Neuronal stem cell (in vitro differentiated cells): ENCODE measurements around the gene BATF. TPM values are rescaled to one million over a fixed set of nuclear protein-coding genes. Genes with fewer than 3 reads are reported as not detected.
"Not testable (repeated sequence)": the region's sequence is repeated elsewhere in the genome, so short reads cannot be mapped to it uniquely, and the experiment has no call there.

Source experiments
- DNase-seq: peaks from one replicate; pipeline ENCODE4 v3.0.0-alpha.2; 2013; ENCODE audit warnings: low spot score
- H2AFZ ChIP-seq: one replicate; pipeline ENCODE4 v1.6.1; 2013; ENCODE audit warnings: mild to moderate bottlenecking, low read length, inconsistent platforms
- H2AK5ac ChIP-seq: 2 replicates; pipeline ENCODE4 v1.6.1; 2013; ENCODE audit warnings: low read depth, mild to moderate bottlenecking, inconsistent platforms, low read length, moderate library complexity, mixed read lengths
- H2BK120ac ChIP-seq: 2 replicates; pipeline ENCODE4 v1.6.1; 2013; ENCODE audit warnings: low read depth, mild to moderate bottlenecking, inconsistent platforms, low read length, moderate library complexity, mixed read lengths
- H2BK12ac ChIP-seq: one replicate; pipeline ENCODE4 v1.6.1; 2013; ENCODE audit warnings: low read length, inconsistent platforms
- H2BK15ac ChIP-seq: 2 replicates; pipeline ENCODE4 v1.6.1; 2013; ENCODE audit warnings: mild to moderate bottlenecking, low read length, inconsistent platforms, mixed read lengths
- H2BK5ac ChIP-seq: one replicate; pipeline ENCODE4 v1.6.1; 2013; ENCODE audit warnings: inconsistent platforms, mild to moderate bottlenecking, low read length, moderate library complexity
- H3K14ac ChIP-seq: one replicate; pipeline ENCODE4 v1.6.1; 2013; ENCODE audit warnings: low read length, inconsistent platforms
- H3K18ac ChIP-seq: 2 replicates; pipeline ENCODE4 v1.6.1; 2013; ENCODE audit warnings: low read length, inconsistent platforms
- H3K23ac ChIP-seq: 2 replicates; pipeline ENCODE4 v1.6.1; 2013; ENCODE audit warnings: low read depth, mild to moderate bottlenecking, mixed read lengths, low read length, inconsistent platforms; ENCODE audit not compliant: poor library complexity
- H3K27ac ChIP-seq: replicated peaks from 3 replicates; pipeline ENCODE4 v1.5.1; 2013; ENCODE audit warnings: low read length, inconsistent platforms
- H3K27me3 ChIP-seq, 3 experiments: 2 replicates each; pipeline ENCODE4 v1.6.1; 2013; ENCODE audit warnings: low read length in 3 of 3, mild to moderate bottlenecking in 2 of 3, inconsistent platforms in 1 of 3, low read depth in 1 of 3, mixed read lengths in 1 of 3, moderate library complexity in 1 of 3; ENCODE audit not compliant: control insufficient read depth in 3 of 3, insufficient read depth in 3 of 3
- H3K36me3 ChIP-seq, 2 donors: replicated peaks in 1 of 2; 2 replicates each; pipeline ENCODE4 v1.6.1; 2013; ENCODE audit warnings: low read length in 2 of 2; ENCODE audit not compliant: control insufficient read depth in 2 of 2, insufficient read depth in 2 of 2
- H3K4ac ChIP-seq: 2 replicates; pipeline ENCODE4 v1.6.1; 2013; ENCODE audit warnings: inconsistent platforms, mild to moderate bottlenecking, low read length, moderate library complexity
- H3K4me1 ChIP-seq, 2 donors: 1 replicate in 1 of 2; 2 replicates in 1 of 2; pipeline ENCODE4 v1.6.1; 2013; ENCODE audit warnings: low read length in 2 of 2, low read depth in 1 of 2; ENCODE audit not compliant: control insufficient read depth in 2 of 2, insufficient read depth in 1 of 2
- H3K4me2 ChIP-seq: one replicate; pipeline ENCODE4 v1.6.1; 2013; ENCODE audit warnings: mild to moderate bottlenecking, low read length, inconsistent platforms; ENCODE audit not compliant: insufficient read depth, poor library complexity, severe bottlenecking
- H3K4me3 ChIP-seq, 2 donors: 2 replicates each; pipeline ENCODE4 v1.5.1; 2013; ENCODE audit warnings: low read length in 2 of 2, mild to moderate bottlenecking in 2 of 2, inconsistent platforms in 1 of 2, moderate library complexity in 1 of 2
- H3K79me1 ChIP-seq: one replicate; pipeline ENCODE4 v1.6.1; 2013; ENCODE audit warnings: low read depth, mild to moderate bottlenecking, inconsistent platforms, low read length, moderate library complexity
- H3K9ac ChIP-seq: one replicate; pipeline ENCODE4 v1.6.1; 2013; ENCODE audit warnings: mild to moderate bottlenecking, low read depth, low read length, inconsistent platforms; ENCODE audit not compliant: poor library complexity
- H3K9me3 ChIP-seq, 2 donors: replicated peaks in 1 of 2; 2 replicates each; pipeline versions ENCODE3 to v1.6.1; 2013; ENCODE audit warnings: low read length in 2 of 2, mild to moderate bottlenecking in 2 of 2, inconsistent platforms in 1 of 2, low read depth in 1 of 2, mixed read lengths in 1 of 2, moderate library complexity in 1 of 2; ENCODE audit not compliant: control insufficient read depth in 2 of 2, insufficient read depth in 1 of 2
- H4K8ac ChIP-seq: one replicate; pipeline ENCODE4 v1.6.1; 2013; ENCODE audit warnings: low read depth, mild to moderate bottlenecking, inconsistent platforms, low read length, moderate library complexity
- H4K91ac ChIP-seq: one replicate; pipeline ENCODE4 v1.6.1; 2013; ENCODE audit warnings: low read length, low read depth, mild to moderate bottlenecking, inconsistent platforms; ENCODE audit not compliant: poor library complexity
- WGBS, 2 donors: extraction: QIAGEN DNeasy Blood & Tissue Kit; methylation state at CpG; one replicate each; pipeline ENCODE4 v1.1.7; 2013; ENCODE audit warnings: missing lambda C conversion rate in 2 of 2, mixed read lengths in 1 of 2; ENCODE audit not compliant: insufficient read length in 2 of 2, insufficient replicate concordance in 1 of 2; ENCODE audit errors: extremely low coverage in 2 of 2; 5-methylcytosine and 5-hydroxymethylcytosine counted together
- polyA plus RNA-seq, 2 experiments: library from polyadenylated mRNA; stranded (reverse); fragments of 200-250 nt; gene quantifications; one replicate each; pipeline ENCODE4 v1.2.3, GENCODE V29; 2013

The BATF gene, protein sequence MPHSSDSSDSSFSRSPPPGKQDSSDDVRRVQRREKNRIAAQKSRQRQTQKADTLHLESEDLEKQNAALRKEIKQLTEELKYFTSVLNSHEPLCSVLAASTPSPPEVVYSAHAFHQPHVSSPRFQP
- polyA plus RNA-seq (2013, experiment 1 of 2): not detected
- polyA plus RNA-seq (2013, experiment 2 of 2): not detected

DNA sequence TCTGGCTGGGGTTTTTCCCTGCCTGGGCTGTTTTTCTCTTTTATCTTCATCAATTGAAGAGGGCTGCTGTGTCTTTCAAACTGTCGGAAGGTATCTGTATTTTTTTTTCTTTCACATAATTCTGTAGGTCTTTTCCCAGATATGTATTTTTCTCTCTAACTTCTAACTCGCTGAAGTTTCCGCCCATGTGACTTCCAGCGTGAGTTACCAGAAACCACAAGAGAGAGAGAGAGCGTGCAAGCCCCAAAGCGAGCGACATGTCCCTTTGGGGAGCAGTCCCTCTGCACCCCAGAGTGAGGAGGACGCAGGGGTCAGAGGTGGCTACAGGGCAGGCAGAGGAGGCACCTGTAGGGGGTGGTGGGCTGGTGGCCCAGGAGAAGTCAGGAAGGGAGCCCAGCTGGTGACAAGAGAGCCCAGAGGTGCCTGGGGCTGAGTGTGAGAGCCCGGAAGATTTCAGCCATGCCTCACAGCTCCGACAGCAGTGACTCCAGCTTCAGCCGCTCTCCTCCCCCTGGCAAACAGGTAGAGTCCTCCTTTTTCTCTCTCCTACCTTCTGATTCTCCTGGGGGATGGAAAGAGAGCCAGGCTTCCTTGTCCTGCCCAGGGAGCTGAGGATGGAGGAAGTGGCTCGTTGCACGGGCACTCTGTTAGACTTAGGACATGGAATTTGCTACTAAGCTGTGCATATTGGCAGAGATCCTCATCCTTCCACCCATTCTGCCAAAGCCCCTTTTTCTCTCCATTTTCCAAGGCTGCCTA, at the start of gene BATF:
BATF (plus strand) TSS at position 246 of the 759 bp plus-strand sequence; CDS start at position 460, 214 bp downstream.
- Histone ChIP-seq H2BK15ac (no peak within 1 kb of the TSS), H3K36me3 (no peaks in the 10 kb centered on the region), H4K8ac (no peak within 1 kb of the TSS), H2AK5ac (no peak within 1 kb of the TSS), H3K4me1 (peaks cover 0 to 8% of the 10 kb centered on the region in 2 donors), H4K91ac (no peak within 1 kb of the TSS), H2BK5ac (peak within 1 kb of the TSS; percentile 27), H3K27ac (no peak within 1 kb of the TSS), H2BK12ac (no peak within 1 kb of the TSS), H3K4me3 (no peak within 1 kb of the TSS), H3K4me2 (no peak within 1 kb of the TSS), H2BK120ac (no peak within 1 kb of the TSS), H2AFZ (no peak within 1 kb of the TSS), H3K9ac (no peak within 1 kb of the TSS), H3K4ac (no peak within 1 kb of the TSS), H3K23ac (peak within 1 kb of the TSS; percentile 37), H3K14ac (peak within 1 kb of the TSS; percentile 72), H3K18ac (peak within 1 kb of the TSS; percentile 53), H3K9me3 (no peaks in the 10 kb centered on the region), H3K27me3 (no peaks in the 10 kb centered on the region), H3K79me1 (no peaks in the 10 kb centered on the region)
- no CpG with 5 or more reads among the region's 13 CpGs for WGBS, 2 donors
- DNase-seq: no peak

DNA sequence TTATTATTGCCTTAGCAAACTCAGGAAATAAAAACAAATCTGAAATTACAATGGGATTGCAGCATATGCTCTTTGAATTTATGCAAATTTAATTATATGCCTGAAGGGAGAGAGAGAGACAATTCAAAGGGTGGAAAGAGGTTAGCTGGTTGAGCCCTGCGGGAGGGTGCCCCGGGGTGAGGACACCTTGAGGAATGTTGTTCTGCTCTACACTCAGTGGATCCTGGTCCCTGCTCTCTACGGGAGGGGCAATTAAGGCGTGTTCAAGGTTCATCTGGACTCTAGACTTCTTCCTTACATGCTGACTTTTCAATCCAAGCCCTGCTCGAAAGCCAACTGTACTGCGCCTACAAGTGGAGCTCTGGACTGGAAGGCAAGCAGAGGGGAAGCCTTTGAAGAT, 48.1 kb upstream of the BATF start:
- H3K4ac ChIP-seq, H3K4me2 ChIP-seq, H2AFZ ChIP-seq, H3K4me3 ChIP-seq, H3K9me3 ChIP-seq, H2BK15ac ChIP-seq, DNase-seq, H3K18ac ChIP-seq, H2BK120ac ChIP-seq, H4K8ac ChIP-seq, H3K14ac ChIP-seq, H3K9ac ChIP-seq, H2AK5ac ChIP-seq, H3K27ac ChIP-seq, H3K27me3 ChIP-seq, H4K91ac ChIP-seq, H3K79me1 ChIP-seq, H3K36me3 ChIP-seq, H2BK12ac ChIP-seq, H3K4me1 ChIP-seq, H3K23ac ChIP-seq, H2BK5ac ChIP-seq: not testable (repeated sequence)
- WGBS, 2 donors: no CpG with 5 or more reads among the region's 6 CpGs

DNA sequence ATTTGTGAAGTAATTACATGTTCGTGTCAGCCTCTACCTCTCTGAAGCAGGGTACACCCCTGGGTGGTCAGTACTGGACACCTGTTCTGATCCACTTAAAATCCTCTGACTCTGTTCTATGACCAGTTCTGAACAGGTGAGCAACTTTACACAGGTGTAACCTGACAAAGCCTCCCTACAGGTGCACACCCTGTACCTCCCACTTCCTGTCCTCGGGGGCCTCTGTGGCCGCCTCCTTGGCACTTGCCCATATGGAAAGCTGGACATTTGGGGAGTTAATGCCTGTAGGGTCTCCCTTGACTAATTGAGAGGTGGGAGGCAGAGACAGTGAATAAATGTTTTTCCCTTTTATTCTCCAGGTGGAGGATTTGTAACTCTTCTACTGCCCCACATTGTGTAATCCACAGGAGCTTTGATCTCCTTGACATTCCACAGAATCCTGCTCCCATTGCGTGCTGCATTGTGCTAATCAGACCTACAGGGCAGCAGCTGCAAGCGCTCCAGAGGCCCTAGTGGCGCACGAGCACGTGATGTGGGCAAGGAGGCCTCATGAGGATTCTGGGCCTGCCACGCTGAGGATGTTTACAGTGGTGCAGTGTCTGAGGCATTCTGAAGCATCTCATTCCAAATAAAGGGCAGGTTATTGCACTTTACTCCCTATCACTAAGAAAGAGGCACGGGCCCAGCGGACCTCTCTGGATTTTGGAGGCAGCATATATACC, 45.8 kb upstream of the BATF start:
- Histone ChIP-seq H2BK12ac (no peak overlapping the region), H2BK15ac (peak overlapping the region; percentile 1), H2BK120ac (no peak overlapping the region), H3K4me2 (no peak overlapping the region), H3K14ac (no peak overlapping the region), H3K23ac (no peak overlapping the region), H2AFZ (no peak overlapping the region), H3K4me3 (no peak overlapping the region), H3K27ac (no peak overlapping the region), H4K91ac (no peak overlapping the region), H3K9ac (no peak overlapping the region), H3K79me1 (no peaks in the 10 kb centered on the region), H4K8ac (no peak overlapping the region), H3K9me3 (peaks cover 0 to 3% of the 10 kb centered on the region in 2 donors), H3K18ac (no peak overlapping the region), H3K4ac (no peak overlapping the region), H3K36me3 (peaks cover 0 to 7% of the 10 kb centered on the region in 2 donors), H2BK5ac (no peak overlapping the region), H3K4me1 (peaks cover 0 to 9% of the 10 kb centered on the region in 2 donors), H3K27me3 (peaks cover 0 to 2% (median 0%) of the 10 kb centered on the region in 3 experiments), H2AK5ac (no peak overlapping the region)
- no CpG with 5 or more reads among the region's 11 CpGs for WGBS, 2 donors
- no peak for DNase-seq

DNA sequence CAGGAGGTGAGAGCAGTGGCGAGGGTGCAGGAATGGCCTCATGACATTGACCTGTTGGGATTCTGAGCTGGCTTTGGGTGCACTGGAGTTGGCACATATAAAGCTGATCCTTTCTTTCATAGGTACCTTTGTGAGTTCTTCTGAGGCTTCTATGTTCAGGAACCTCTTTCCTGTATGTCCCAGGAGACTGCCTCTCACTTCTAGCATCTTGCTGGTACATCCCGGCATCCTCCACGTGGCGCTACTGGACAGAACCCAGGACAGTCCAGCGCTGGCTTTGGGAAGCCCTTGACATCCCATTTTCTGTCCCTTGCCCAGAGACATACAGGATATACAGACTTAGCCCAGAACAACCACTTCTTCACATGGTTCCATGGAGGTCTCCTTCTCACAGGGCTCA, 44.4 kb upstream of the BATF start:
- Histone ChIP-seq H3K18ac (no peak overlapping the region), H4K8ac (no peak overlapping the region), H4K91ac (no peak overlapping the region), H2BK5ac (no peak overlapping the region), H2BK120ac (no peak overlapping the region), H3K36me3 (no peaks in the 10 kb centered on the region), H3K4me1 (peaks cover 0 to 9% of the 10 kb centered on the region in 2 donors), H3K4ac (no peak overlapping the region), H3K23ac (no peak overlapping the region), H3K79me1 (no peaks in the 10 kb centered on the region), H3K4me3 (no peak overlapping the region), H3K14ac (no peak overlapping the region), H3K9ac (no peak overlapping the region), H2AFZ (no peak overlapping the region), H3K4me2 (no peak overlapping the region), H2BK15ac (no peak overlapping the region), H3K9me3 (peaks cover 0 to 1% of the 10 kb centered on the region in 2 donors), H2BK12ac (no peak overlapping the region), H3K27me3 (peaks cover 0 to 2% (median 0%) of the 10 kb centered on the region in 3 experiments), H3K27ac (no peak overlapping the region), H2AK5ac (peak overlapping the region; percentile 9)
- DNase-seq: no peak
- no CpG with 5 or more reads among the region's 5 CpGs for WGBS, 2 donors
